CD4-positive, alpha-beta T cell (primary cell): ENCODE measurements around the gene PLCH2. TPM values are rescaled to one million over a fixed set of nuclear protein-coding genes. Genes with fewer than 3 reads are reported as not detected.
A peak's percentile ranks its signal among the peaks of the same experiment; 100 is the strongest.
"Not testable (repeated sequence)": the region's sequence is repeated elsewhere in the genome, so short reads cannot be mapped to it uniquely, and the experiment has no call there.

ENCODE experiments used
- ATAC-seq: fragments of 200-7000 bp; cut with Tn5 transposase; one replicate; pipeline ENCODE4 v1.10.0; 2022; ENCODE audit warnings: mild to moderate bottlenecking; ENCODE audit not compliant: poor library complexity
- CTCF ChIA-PET: fragments of 350-600 bp; sonication (Branson Sonifier 250); formaldehyde crosslinking; loops from one replicate; lab custom pipeline; 2021; ENCODE audit warnings: antibody characterized with exemption, inconsistent platforms; lab: Charles Lee
- POLR2A ChIA-PET: fragments of 350-600 bp; sonication (Branson Sonifier 250); formaldehyde crosslinking; loops from one replicate; lab custom pipeline; 2021; ENCODE audit warnings: antibody characterized with exemption, inconsistent platforms; lab: Charles Lee
- DNase-seq, 14 experiments: peaks; one replicate each; pipeline ENCODE4 v3.0.0-alpha.2; 2013 to 2020; ENCODE audit warnings: mixed read lengths in 2 of 14
- H3K27ac ChIP-seq, 2 donors: one replicate each; pipeline versions ENCODE4 v1.5.1 to v1.7.0; 2013; ENCODE audit warnings: low read length in 2 of 2, low read depth in 1 of 2, mild to moderate bottlenecking in 1 of 2
- H3K27me3 ChIP-seq, 2 experiments: 1 replicate in 1 of 2; 2 replicates in 1 of 2; pipeline versions ENCODE4 v1.6.1 to v1.7.0; 2013; ENCODE audit warnings: low read length in 2 of 2, control low read depth in 1 of 2, mild to moderate bottlenecking in 1 of 2, moderate library complexity in 1 of 2; ENCODE audit not compliant: insufficient read depth in 2 of 2, control insufficient read depth in 1 of 2
- H3K36me3 ChIP-seq: one replicate; pipeline ENCODE4 v1.6.1; 2013; ENCODE audit warnings: low read length, control low read depth; ENCODE audit not compliant: insufficient read depth
- H3K4me1 ChIP-seq: one replicate; pipeline ENCODE4 v1.6.1; 2013; ENCODE audit warnings: low read length, control low read depth; ENCODE audit not compliant: insufficient read depth
- H3K4me3 ChIP-seq: one replicate; pipeline ENCODE4 v1.5.1; 2013; ENCODE audit warnings: mild to moderate bottlenecking, low read length, moderate library complexity
- H3K9me3 ChIP-seq, 2 experiments: 1 replicate in 1 of 2; 2 replicates in 1 of 2; pipeline versions ENCODE4 v1.6.1 to v1.7.0; 2013; ENCODE audit warnings: low read length in 2 of 2, mild to moderate bottlenecking in 2 of 2, control low read depth in 1 of 2, moderate library complexity in 1 of 2; ENCODE audit not compliant: control insufficient read depth in 1 of 2, insufficient read depth in 1 of 2
- H3K27ac Mint-ChIP-seq: one replicate; pipeline ENCODE4 v1.8.0; 2020; ENCODE audit warnings: mixed read lengths
- H3K27me3 Mint-ChIP-seq: one replicate; pipeline ENCODE4 v1.8.0; 2021; ENCODE audit warnings: mixed read lengths
- H3K36me3 Mint-ChIP-seq: one replicate; pipeline ENCODE4 v1.8.0; 2021; ENCODE audit warnings: low read depth, mixed read lengths
- H3K4me1 Mint-ChIP-seq: one replicate; pipeline ENCODE4 v1.8.0; 2021; ENCODE audit warnings: low read depth, mixed read lengths
- H3K4me3 Mint-ChIP-seq: one replicate; pipeline ENCODE4 v1.8.0; 2020; ENCODE audit warnings: mild to moderate bottlenecking, mixed read lengths
- H3K9me3 Mint-ChIP-seq: one replicate; pipeline ENCODE4 v1.8.0; 2020; ENCODE audit warnings: mixed read lengths
- intact Hi-C, 2 experiments: fragments of 100-400 bp; cut with DNase I in 1 of 2; cut with micrococcal nuclease in 1 of 2; formaldehyde crosslinking; loops; one replicate each; pipeline versions ENCODE4 v1.15.1 to v1.9.0; 2023 to 2025; cut with DNase I, micrococcal nuclease
- total RNA-seq, 174 experiments: library from RNA in 2 of 174; stranded (reverse) in 2 of 174; gene quantifications; one replicate each; pipeline ENCODE4 v1.2.3 and lab custom pipeline; 2021 to 2026
- TF ChIP-seq, protein P1 (sequence below): fragments of 200-600 bp; IDR thresholded peaks from one replicate; pipeline ENCODE4 v1.8.0; 2022; ENCODE audit warnings: antibody characterized with exemption, mild to moderate bottlenecking

Gene PLCH2
- total RNA-seq, 2 experiments from 2014 or later, result 47.6 to 48.1 TPM

DNA sequence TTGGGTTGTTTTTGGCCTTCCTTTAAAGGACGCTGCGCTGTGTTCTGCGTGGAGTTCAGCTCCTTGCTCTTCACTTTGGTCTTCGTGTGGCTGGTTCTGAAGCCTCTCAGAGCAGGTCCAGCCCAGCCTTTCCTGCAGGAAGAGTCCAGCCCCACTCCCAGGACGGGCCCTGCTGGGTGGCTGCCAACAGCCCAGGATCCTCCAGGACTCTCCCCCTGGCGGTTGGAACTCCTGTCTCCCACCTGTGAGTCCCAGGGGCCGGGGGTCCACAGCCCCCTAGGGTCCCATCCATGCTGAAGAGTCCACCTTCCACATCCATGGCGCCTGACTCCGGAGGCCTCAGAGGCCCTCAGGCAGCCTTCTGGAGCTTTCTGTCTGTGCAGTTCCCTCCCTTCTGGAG lies 75.5 kb downstream of the PLCH2 start:
- peaks cover 17% of the 10 kb centered on the region for H3K36me3 Mint-ChIP-seq
- H3K27me3 Mint-ChIP-seq, H3K9me3 Mint-ChIP-seq, H3K27ac ChIP-seq, POLR2A ChIA-PET, H3K27me3 ChIP-seq, H3K4me3 ChIP-seq, ATAC-seq, DNase-seq, H3K4me3 Mint-ChIP-seq, H3K36me3 ChIP-seq, CTCF ChIA-PET, intact Hi-C loops, H3K9me3 ChIP-seq: not testable (repeated sequence)
- peaks cover 55% of the 10 kb centered on the region for H3K4me1 ChIP-seq
- peak overlapping the region; percentile 71 for H3K27ac Mint-ChIP-seq
- peaks cover 45% of the 10 kb centered on the region for H3K4me1 Mint-ChIP-seq

DNA sequence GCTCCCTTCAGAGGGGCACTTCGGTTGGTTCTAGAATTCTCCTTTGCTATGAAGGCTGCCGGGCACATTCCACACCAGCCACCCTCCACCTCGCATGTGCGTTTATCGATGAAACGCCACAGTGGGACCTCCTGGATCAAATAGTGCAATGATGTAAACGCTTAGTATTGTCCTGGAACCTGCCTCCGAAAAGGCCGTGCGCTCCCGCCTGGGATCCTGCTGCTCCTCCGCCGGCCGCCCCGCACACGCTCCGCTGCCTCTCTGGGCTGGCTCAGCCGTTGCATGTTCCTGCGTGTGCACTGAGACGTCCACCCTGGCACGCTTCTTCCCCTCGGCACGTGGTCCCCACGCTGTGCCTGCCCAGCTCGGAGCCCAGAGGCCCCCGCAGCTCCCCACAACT lies 76.1 kb downstream of the PLCH2 start:
- no peak overlapping the region for H3K4me3 Mint-ChIP-seq
- peaks cover 13% of the 10 kb centered on the region for H3K36me3 Mint-ChIP-seq
- Histone ChIP-seq H3K4me3 (no peak overlapping the region), H3K36me3 (no peaks in the 10 kb centered on the region), H3K27me3 (no peaks in the 10 kb centered on the region), H3K9me3 (no peaks in the 10 kb centered on the region), H3K4me1 (peaks cover 58% of the 10 kb centered on the region), H3K27ac (no peak overlapping the region)
- H3K27ac Mint-ChIP-seq, result no peak overlapping the region
- DNase-seq (no peak), ATAC-seq (no peak)
- H3K27me3 Mint-ChIP-seq, result no peaks in the 10 kb centered on the region
- TF ChIP-seq, protein P1, sequence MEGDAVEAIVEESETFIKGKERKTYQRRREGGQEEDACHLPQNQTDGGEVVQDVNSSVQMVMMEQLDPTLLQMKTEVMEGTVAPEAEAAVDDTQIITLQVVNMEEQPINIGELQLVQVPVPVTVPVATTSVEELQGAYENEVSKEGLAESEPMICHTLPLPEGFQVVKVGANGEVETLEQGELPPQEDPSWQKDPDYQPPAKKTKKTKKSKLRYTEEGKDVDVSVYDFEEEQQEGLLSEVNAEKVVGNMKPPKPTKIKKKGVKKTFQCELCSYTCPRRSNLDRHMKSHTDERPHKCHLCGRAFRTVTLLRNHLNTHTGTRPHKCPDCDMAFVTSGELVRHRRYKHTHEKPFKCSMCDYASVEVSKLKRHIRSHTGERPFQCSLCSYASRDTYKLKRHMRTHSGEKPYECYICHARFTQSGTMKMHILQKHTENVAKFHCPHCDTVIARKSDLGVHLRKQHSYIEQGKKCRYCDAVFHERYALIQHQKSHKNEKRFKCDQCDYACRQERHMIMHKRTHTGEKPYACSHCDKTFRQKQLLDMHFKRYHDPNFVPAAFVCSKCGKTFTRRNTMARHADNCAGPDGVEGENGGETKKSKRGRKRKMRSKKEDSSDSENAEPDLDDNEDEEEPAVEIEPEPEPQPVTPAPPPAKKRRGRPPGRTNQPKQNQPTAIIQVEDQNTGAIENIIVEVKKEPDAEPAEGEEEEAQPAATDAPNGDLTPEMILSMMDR, result no peak
- ChIA-PET POLR2A (no interaction called here), CTCF (no interaction called here)
- intact Hi-C loops, result no loop called here
- peaks cover 41% of the 10 kb centered on the region for H3K4me1 Mint-ChIP-seq
- no peaks in the 10 kb centered on the region for H3K9me3 Mint-ChIP-seq

DNA sequence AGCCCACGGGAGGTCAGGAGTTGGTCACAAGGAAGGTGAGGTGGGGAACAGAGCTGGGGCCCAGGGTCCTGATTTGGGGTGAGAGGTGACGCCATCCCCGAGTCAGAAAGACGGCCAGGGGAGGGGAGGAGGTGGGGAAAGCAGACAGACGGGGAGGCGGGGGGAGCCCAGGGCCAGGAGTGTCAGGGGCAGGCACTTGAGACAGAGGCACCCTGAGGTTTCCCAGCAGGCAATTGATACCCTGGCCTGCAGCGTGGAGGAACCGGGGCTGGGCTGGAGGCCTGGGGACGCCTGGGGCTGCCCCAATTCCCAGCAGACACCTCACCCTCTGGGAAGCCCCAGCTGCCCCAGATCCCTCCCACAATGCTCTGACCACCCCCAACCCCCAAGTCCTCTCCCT lies 77.0 kb downstream of the PLCH2 start:
- CTCF ChIA-PET, H3K27me3 Mint-ChIP-seq, H3K9me3 ChIP-seq, H3K4me3 Mint-ChIP-seq, ATAC-seq, DNase-seq, H3K27me3 ChIP-seq, H3K27ac ChIP-seq, intact Hi-C loops, H3K36me3 ChIP-seq, H3K9me3 Mint-ChIP-seq, POLR2A ChIA-PET, H3K27ac Mint-ChIP-seq, H3K4me3 ChIP-seq: not testable (repeated sequence)
- H3K4me1 ChIP-seq, result peaks cover 58% of the 10 kb centered on the region
- peaks cover 13% of the 10 kb centered on the region for H3K36me3 Mint-ChIP-seq
- peaks cover 42% of the 10 kb centered on the region for H3K4me1 Mint-ChIP-seq

DNA sequence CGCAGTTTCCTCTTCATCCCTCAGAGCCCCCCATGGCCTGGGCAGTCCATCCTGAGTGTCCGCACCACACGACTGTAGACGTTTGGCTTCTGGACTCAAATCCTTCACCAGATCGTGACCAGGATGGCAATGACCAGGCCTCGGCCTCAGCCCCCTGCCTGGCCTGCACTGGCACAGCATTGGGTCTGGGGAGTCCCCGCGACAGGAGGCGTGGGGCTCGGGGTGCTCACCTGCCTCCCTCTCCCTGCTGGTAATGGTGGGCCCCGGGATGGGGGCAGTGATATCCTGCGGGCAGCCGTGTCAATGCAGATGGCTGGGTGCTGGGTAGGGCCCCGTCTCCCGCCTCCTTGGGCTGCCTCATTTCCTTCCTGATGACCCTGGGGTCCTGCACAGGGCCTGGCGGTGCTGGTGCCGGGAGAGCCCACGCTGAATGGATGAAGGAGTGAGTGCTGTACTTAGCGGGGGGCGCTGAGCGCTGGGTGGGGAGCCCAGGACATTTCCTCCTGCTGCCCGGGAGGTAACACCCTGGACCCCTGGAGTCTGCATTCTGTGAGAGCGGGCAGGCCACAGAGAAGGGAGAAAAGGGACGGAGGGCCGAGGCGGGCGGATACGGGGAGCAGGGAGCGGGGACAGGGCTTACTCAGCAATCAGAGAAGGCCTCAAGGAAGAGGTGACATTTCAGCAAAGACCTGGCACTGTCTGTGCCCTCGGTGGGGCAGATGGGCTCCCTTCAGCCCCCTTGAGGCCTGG lies 78.0 kb downstream of the PLCH2 start:
- no peak overlapping the region for H3K4me3 ChIP-seq
- no peaks in the 10 kb centered on the region for H3K9me3 ChIP-seq
- no peaks in the 10 kb centered on the region for H3K27me3 ChIP-seq
- TF ChIP-seq, protein P1, result no peak
- POLR2A ChIA-PET, result interaction anchor here (5.7 kb wide), 1 partner anchor 32 kb away, joined by 133 read pairs; the partner anchor contains the start of gene PRXL2B
- no peak for ATAC-seq
- Mint-ChIP-seq H3K4me3 (peak overlapping the region; percentile 97), H3K36me3 (peaks cover 19% of the 10 kb centered on the region), H3K27ac (peak overlapping the region; percentile 98), H3K9me3 (no peaks in the 10 kb centered on the region), H3K4me1 (peaks cover 35% of the 10 kb centered on the region), H3K27me3 (no peaks in the 10 kb centered on the region)
- peaks cover 59% of the 10 kb centered on the region for H3K4me1 ChIP-seq
- CTCF ChIA-PET, result interaction anchor here (1.0 to 3.0 kb wide), 3 partner anchors 31 to 90 kb away, joined by 3 to 38 read pairs (median 5); no protein-coding TSS in a partner anchor
- intact Hi-C loops, result no loop called here
- H3K27ac ChIP-seq, result no peak overlapping the region
- H3K36me3 ChIP-seq, result peaks cover 16% of the 10 kb centered on the region
- DNase-seq, result no peak
